Left kidney (tissue), 2 donors: ENCODE data around the gene LDLRAD4. TPM values are rescaled to one million over a fixed set of nuclear protein-coding genes. Genes with fewer than 3 reads are reported as not detected.

Source experiments
- DNase-seq: peaks from one replicate; pipeline ENCODE4 v3.0.0-alpha.2; 2013
- polyA plus RNA-seq: library from polyadenylated mRNA; unstranded; fragments of 120-200 nt; gene quantifications from one replicate; pipeline ENCODE4 v1.2.1, GENCODE V29; 2013; ENCODE audit not compliant: insufficient read length

LDLRAD4 gene
- polyA plus RNA-seq, 1 donor, result 9.7 TPM

DNA sequence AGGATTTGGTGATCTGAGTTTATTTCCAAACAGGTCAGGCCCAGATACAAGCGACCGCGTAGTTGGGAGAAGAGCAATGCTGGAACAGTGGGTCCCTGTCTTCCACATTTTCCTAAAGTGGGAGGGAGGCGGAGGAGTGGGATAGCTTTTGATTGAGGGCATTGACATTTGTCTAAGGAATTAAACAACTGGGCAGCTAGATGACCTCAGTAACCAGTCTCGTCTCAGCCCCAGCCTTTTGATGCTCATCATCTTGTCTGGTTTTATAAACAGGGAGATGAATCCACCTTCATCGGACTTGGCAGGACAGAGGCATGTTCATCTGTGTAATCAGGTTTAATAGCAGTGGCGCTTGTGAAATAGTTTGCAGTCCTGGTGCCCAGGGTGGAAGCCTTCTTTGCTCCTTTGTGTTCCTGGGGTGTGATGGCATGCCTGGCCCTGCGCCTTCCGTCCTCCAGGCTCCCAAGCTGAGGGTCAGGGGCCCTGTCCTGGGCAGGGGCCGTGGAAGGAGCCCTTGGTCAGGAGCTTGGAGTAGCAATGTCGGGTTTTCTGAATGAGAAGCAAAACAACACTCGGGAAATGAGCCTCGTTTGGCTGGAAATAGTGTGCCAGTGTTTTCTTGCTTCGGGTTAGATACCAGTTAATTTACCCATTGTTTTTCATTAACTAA lies 314.0 kb downstream of the LDLRAD4 start:
- DNase-seq, result no peak

DNA sequence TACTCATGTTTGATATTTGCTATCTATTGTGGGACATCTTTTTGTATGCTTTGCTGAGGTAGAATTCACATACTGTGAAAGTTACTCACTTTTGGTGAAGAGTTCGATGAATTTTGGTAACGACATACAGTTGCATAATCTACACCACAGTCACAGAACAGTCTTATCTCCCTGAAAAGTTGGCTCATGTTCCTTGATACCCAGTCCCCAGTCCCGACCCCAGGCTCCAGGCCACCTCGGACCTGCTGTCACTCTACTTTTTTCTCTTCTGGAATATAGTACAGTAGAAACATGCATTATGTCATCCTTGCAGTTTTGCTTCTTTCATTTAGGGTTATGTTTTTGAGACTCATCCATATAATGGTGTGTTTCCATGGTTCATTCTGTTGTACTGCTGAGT lies 316.1 kb downstream of the LDLRAD4 start:
- DNase-seq, result no peak

DNA sequence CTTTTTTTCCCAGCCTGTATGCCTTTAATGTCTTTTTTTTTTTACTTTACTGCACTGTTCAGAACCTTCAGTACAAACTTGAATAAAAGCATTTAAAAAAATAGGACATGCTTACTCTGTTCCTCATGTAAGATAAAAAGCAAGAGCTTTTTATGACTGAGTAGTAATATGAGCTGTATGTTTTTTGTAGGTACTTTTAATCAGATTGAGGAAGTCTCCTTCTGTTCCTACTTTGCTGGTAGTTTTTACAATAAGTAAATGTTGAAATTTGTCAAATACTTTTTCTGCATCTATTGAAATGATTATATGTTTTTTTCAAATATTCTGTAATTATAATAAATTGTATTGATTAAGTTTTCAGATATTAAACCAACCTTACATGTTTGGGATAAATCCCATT lies 318.0 kb downstream of the LDLRAD4 start:
- no peak for DNase-seq

DNA sequence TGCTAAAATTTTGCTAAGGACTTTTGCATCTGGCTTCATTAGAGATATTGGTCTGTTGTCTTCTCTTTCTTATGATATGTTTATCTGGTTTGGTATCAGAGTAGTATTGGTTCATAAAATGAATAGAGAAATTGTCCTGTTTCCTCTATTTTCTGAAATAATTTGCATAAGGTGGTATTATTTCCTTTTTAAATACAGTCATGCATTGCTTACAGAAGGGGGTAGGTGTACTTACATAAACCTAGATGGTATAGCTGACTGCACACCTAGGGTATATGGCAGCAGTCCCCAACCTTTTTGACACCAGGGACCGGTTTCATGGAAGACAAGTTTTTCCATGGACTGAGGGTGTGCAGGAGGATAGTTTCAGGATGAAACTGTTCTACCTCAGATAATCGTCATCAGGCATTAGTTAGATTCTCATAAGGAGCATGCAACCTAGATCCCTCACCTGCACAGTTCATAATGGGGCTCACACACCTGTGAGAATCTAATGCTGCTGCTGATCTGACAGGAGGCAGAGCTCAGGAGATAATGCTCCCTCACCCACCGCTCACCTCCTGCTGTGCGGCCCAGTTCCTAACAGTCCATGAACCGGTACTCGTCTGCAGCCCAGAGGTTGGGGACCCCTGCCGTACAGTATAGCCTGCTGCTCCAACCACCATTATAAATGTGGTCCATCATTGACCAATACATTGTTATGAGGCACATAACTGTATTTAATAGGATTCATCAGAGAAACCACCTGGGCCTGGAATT lies 318.6 kb downstream of the LDLRAD4 start:
- no peak for DNase-seq

DNA sequence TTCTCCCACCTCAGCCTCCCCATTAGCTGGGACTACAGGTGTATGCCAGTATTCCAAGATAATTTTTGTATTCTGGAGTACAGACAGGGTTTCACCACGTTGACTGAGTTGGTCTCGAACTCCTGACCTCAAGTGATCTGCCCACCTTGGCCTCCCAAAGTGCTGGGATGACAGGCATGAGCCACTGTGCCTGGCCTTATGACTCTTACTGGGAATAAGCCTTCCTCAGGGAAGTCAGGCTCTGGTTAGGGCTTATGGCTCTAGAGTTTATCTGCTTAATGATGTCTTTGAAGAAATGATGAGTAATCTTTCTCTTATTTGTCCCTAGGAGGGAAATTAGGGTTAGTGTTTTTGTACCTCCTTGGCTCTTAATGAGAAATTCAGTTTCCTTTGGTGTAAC lies 320.1 kb downstream of the LDLRAD4 start:
- no peak for DNase-seq

DNA sequence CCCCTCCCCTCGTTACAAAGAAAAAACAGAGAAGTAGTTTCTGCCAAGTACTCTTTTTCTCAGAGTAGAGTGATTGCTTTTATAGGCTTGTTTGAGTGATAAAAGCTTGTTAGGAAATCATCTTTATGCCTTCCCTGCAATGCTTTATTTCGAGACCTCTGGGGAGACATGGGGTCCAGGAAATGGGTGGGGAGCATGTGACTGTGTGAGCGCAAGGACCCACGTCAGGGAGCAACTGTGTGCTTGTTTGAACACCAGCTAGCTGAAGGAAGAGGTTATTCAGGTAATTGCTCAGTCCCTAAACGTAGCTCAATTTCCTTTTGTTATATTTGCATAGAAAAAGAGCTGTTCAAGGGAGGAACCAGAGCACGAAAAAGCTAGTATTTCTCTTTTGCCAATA lies 320.5 kb downstream of the LDLRAD4 start:
- DNase-seq, result no peak

DNA sequence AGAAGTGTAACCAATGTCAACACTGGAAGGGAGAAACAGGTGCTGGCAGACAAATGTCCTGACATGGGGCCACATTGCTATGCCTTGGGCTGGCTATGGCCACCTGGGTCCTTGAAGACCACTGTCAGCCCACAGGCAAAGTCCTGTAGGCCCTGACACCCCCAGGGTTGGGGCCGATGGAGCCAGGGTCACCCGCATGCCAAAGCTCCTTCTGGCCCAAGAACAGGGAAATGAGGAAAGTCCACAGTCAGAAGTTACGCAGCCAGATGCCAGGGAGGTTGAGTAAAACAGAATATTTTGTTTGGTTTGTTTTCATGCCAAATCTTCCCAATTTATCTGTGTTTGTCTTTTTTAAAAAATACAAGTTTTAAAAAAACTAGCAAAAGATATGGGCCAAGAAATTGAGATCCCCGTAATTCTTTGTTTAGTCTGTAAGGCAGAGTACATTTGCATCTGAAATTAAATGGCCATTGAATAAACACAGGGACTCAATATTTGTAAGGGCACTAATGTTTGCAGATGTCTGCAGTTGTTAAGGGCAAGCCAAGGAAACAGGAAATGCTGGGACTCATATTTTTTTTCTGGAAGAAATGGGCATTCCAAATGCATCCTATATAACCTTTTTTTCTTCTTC lies 321.4 kb downstream of the LDLRAD4 start:
- DNase-seq, result no peak

DNA sequence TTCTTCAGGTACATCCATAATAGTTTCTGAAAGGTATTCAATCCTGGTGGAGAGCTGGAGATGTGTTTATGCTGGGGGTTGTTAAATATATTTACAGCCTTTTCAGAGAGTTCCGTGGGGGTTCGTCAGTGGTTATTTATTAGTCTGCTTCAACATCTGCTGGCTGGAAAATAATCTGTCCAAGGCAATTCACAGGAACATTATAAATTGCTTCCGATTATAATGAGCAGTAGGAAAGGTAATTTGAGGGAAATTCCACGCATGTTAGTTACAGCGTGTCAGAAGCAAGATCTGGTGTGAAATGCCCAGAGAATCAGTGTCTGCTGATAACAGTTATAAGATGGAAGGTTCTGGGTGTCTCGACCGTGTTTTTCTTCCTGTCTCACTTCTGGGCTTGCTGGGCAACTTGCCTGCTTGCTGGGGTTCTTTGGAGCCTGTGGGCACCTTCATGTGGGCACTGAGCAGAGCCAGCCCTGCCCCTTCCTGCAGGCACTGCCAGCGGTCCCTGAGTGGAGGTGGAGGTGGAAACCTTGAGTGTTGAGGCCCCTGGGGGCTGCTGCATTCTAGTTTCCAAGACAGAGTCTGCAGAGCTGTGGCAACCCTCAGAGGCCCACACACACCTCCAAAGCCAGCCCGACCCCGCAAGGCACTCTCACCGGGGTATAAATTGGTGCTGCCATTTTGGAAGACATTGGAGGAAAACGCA lies 322.1 kb downstream of the LDLRAD4 start:
- no peak for DNase-seq

DNA sequence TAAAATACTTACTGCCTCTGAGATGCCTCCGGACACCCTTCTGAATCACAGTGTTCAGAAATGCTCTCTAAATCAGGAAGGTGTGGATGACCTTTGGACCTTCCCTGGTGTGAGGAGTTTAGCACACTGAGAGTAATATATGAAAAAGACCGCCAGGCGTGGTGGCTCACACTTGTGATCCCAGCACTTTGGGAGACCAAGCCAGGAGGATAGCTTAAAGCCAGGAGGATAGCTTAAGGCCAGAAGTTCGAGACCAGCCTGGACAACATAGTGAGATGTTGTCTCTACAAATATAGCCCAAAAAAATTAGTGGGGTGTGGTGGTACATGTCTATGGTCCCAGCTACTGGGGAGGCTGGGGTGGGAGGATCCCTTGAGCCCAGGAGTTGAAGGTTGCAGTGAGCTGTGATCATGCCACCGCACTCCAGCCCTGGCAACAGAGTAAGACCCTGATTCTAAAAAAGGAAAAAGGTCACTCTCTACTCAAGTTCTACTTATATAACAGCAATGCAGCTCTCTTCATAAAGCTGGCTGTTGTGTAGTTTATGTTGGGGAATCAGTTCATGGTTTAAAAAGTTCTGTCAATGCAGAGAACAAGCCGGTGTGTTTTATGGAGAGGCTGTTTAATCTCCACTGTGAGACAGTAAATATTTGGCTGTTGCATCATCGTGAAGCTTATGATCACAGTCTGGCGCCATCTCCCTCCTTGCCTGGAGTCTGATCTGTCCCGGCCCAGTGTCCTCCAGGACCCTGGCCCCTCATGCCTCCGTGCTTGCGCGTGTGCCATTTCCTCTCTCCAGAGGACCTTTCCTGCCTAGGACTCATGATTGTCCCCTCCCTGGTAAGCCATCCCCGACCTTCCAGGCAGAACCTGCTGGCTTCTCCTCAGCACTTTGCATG lies 323.3 kb downstream of the LDLRAD4 start:
- no peak for DNase-seq

DNA sequence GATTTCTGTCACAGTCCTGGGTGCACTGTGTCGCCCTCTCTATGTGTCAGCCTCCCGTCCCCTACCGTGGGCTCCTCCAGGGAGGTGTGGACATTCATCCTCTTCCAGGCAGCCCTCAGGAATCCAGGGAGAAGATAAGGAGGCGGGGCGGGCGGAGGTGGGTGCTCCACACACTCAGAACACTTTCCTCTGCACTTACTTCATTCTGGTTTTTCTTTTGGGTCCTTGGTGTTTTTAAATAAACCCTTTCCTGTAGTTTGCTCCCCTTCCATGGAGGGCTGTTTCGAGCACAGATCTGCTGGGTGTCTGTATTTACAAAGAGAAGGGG lies 323.9 kb downstream of the LDLRAD4 start:
- no peak for DNase-seq

DNA sequence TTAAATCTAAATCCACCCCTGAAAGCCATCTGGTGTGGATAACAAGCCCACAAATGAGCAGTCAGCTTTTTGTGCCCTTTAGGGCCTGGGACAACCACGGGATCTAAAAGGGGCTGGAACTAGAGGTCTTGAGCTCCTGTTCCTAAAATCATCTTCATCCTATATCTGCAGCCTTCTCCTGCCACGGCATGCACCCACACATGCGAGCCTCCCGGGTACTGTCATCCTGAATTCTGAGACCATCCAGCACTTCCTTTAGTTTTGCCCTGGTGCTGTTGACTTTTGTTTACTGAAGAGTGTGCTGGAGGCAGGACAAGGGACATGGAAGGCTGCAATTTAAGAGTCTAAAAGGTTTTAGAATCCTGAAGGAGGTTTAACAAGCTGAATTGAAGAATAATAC lies 324.6 kb downstream of the LDLRAD4 start:
- no peak for DNase-seq

DNA sequence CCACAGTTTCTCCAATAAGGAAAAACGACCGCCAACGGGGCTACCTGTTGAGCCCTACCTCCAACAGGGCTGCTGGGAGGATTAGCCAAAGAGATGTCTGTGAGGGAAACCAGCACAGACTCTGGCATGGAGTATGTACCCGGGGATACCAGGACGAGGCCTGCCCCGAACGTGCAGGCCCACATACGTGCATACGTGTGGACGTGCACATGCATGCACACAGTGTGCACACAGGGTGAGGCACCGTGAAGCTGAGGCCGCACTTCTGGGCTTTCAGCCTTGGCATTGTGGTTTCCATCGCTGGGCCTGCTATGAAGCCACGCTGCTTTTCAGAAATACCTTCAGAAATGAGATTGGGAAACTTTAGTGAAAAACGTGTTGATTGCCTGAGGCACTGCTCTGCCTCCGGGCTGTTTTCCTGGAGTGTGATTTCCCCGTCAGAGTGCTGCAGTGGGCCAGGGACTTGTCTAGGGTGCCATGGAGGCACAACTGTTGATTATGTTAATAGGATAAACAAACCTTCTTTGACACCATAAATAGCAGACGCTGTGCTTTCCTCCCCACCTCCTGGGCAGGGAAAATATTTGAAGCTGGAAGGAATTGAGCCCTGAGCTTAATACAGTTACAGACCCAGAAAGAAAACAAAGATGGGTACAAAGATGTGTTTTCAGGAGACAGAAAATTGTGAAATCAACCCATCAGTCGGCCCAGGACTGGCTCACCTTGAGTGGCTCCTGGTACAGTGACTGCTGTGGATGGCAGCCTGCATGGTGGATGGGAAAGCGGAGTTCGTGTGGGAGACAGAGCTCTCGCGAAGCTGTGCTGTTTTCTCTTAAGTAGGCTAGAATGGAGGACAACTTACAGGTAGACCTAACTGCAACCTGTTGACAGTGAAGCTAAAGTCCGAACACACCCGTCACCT lies 325.5 kb downstream of the LDLRAD4 start:
- DNase-seq, result no peak

DNA sequence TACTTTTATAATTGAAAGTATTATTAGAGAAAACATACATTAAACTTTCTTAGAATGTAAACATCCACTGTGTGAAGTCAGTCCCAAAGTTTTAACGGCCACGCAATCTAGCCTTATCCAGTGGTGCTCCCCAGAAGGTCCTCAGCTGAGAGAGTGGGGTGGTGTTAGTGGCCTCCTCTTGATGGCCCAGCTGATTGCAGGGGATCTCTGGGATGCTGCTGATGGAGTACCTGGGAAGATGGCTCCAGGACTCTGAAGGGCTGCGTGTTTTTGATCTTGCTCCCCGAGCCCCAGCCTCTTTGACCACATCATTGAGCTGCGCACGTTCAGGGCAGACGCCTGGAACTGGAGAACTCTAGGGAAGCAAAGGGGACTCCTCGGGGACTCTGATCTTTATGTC lies 326.4 kb downstream of the LDLRAD4 start:
- DNase-seq, result no peak

DNA sequence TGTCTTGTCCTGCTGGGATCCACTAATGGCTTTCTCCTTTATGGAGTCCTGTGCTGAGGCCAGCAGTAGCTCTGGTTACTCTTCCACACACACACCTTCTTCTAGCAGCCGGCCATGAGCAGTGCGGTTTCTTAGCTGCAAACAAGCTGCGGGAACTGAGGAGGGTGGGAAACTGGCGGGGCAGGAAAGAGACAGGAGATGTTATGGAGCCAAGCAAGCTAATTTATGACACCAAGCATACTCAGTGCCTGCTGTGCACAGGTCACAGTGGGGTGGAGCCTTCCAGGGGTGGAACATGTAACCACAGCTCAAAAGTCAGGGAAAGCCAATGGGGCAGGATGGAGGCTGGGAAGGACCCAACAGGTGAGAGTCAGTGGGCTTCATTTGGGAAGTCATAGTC lies 327.0 kb downstream of the LDLRAD4 start:
- DNase-seq, result no peak

DNA sequence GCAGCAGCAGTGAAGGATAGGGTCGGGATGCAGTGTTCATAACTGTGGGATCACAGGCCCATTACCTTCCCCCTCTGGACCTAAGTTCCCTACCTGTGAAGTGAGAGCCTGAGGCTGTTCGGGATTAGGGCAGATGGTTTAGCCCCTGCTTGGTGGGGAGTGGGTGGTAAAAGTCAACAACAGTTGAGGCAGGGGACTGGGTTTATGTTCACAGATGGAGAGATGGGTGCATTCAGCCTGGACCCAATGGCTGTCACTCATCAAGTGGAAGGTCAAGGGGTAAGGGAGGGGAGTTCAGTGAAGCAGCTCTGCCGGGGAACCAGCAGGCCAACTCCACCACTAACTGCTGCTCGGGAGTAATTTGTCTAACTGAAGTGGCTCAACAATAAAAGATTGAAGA lies 327.4 kb downstream of the LDLRAD4 start:
- DNase-seq, result no peak

DNA sequence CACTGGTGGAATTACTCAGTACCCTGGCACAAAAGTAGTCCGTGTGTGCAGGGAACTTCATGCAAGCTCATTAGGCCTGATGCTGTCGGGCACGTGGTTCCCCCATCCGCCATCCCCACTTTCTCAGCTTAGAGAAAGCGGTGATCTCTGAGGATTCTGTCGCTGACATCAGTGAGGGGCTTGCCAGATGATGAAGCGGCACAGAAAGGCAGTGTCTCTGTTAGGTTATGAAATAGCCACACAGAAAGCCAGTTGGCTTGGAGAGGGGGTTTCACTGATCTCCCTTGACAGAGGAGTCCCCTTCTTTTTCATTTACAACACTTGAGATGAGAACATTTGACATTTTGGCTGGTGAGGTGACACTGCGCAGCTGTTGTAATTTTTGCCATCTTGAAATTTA lies 328.1 kb downstream of the LDLRAD4 start:
- no peak for DNase-seq

DNA sequence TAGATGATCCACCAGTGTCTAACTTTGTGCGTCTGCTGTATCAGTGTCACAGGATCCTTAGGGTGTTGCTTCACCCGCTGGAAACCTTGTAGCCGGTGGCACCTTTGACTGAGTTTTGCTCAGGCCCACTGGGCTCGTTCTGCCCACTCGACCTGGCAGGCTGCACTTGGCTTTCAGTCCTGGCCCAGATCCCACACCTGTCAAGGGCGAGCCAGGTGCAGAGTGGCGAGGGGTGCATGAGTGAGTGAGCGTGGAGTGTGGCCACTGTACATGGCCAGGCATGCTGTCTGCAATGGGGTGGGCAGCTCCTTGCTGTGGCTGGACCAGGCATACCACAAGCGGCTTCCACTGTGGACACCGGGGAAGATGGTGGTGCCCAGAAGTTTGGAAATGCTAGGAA lies 328.8 kb downstream of the LDLRAD4 start:
- no peak for DNase-seq

DNA sequence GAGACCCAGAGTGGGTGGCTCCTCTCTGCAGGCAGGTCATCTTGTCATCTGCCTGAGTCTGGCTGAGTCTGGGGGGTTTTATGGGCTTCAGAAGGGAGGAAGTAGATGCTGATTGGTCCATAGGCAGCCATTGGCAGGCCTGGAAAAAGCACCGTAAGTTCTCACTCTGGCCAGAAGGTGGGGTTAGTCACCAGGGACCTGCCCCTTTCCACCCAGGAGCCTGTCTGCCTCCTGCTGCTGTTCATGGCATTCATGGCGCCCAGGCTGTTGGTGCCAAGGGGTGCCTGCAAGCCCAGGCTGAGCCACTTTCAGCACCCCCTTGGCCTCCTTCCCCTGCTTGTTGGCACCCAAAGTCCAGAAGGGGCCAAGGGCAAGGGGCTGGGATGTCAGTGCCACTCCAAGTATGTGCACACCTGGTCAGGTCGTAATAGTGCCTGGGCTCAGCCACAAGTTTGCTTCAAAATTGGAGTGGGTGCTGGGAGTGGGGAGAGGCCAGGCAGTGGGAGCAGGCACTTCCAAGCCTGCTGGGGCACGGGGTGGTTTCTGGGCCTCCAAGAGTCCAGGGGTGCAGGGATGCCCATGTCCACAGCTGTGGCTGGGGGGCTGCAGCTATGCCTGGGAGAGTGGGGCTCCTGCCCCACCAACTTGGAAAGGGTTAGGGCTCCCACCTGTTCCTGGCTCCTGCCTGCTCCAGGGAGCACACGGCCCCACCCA lies 329.7 kb downstream of the LDLRAD4 start:
- DNase-seq, result no peak

DNA sequence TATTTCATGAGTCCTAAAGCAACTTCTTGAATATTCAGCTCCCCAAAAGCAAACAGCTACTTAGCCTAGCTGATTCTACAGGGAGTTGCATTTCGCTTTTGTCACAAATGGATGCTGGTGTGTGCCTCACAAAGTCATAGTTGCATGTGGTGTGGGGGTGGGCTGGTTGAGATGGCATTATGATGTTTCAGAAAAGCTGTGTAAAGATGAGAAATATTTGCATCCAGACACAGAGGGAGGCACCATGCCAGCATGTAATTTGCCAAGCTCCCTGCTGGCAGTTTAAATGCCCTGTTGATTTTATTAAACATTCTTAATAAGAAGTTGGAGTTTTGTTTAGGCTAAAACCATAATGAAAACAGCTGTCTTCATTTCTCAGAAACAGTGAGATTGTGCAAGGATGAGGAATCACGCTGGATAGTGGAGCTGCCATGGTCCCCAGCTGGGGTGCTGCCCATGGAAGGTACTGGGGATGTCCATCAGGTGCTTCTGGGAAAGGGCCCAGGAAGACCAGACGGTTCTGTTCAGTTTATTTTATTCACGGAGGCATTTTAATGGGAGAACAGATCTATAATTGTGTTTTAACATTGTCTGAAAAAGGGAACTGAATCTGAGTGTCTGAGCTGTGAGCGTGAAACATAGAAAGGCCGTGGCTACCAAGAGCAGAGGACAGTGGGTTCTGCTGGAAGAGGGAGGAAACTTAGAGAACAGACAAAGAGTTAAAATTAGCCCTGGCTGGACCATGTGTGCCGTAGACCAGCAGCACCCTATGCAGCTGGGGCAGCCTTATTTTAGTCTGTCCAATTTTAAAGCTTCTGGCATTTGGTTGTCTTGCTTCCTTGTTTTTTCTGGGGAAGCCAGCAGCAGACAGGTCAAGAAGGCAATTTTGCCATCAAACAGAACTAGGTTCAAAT lies 330.7 kb downstream of the LDLRAD4 start:
- no peak for DNase-seq
